ENCODE data around the gene GRM7.

GRM7 gene

DNA sequence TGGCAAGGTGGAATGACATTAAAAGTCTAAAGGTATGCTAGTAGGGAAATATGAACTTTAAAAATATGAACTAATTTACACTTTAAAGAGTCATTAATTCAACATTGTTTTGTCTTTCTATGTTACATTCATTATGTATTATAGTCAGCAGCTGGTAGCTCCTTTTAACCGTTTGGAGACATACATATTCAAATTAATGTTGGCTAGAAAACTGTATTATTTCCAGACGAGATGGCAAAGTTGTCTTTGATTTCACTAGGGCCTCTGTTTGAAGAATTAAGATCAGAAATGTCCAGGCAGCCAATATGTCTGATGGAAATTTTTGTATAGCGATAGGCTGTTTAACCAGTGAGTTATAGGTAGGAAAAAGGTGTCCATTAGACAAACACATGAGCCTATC, 817.6 kb downstream of the GRM7 start:
- no peak for DNase-seq

DNA sequence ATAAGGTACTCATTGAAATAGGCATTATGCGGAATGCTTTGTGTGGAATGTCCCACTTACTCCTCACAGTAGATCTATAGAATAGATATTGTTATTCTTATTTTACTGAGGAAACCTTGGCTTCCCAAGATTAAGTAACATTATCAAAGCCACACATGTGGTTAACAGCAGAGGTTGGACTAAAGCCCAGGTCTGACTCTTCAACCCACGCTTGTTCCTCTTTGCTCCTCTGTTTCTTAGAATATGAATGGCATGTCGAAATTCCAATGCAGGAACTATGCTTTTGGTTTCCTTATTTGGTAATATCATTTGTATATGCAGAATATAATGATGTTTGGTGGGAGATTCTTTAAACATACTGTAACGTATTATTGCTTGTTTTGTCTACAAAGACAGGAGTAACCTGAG, 821.9 kb downstream of the GRM7 start:
- DNase-seq = peak; percentile 94 to 96

DNA sequence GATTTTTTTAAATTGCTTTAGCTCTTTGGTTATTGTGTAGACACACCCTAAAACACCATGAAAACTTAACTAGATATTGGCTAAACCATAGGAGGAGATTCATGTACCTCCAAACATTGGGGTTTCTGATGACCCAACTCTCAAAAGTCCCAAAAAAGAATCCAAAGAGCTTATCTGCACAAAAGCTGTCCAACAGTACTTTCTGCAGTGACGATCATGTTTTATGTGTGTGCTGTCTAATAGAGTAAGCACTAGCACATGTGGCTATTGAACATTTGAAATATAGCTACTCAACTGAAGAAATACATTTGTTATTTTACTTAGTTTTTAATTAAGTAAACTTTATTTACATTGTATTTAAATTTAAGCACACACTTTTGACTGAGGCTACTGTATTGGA, 822.5 kb downstream of the GRM7 start:
- DNase-seq = no peak

DNA sequence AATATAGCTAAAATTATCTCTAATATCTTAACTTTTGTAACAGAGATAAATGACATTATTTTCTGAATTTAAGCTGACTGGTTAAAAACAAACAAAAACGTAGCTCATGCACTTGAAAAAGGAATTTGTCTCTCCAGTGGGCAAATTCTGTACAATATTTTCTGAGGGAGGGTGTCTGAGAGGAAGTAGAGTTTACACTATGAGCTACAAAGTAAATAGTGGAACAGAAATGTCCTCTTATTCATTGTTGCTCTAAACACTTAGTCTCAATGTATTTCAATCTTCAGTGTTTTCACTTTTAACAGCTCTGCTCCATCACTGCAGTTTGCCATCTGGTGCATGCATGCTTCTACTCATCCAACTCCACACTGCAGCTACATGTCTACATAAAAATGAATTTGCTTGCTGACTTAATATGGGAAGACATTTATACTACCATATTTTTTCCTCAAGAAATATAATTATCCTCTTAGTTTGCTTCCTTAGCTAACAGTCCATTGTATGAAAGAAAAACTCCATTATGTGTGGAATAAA, 823.3 kb downstream of the GRM7 start:
- DNase-seq = peak; percentile 9 to 14

DNA sequence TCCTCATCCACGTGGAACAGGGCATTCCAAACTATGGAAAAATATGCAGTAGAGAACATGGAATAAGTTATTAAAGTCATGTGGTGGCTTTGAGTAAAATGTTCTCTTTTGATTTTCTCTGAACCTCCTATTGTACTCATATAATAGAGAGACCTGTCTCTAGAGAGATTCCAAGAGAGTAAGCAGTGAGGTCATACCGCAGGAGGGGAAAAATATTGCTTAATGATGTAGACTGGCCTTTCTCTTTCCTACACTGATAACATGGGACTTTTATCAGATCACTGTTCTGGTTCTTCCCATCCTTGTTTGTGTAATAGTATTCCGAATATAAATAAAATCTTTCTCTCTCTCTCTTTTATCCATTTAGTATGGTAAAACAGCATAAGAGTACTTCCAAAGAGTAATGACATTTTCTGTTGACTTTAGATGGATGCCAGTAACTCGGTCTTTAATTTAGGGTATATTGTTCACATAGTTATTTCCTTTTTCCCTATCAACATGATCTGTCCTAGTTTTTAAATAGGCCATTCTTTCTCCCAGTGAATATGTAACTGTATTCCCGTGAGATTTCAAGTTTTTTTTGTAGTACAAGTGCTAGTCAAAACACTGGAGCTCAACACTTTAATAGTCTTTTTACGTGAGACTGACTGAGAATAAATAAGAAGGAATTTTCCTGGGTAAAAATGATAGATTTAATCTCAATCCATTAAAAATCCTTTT, 826.7 kb downstream of the GRM7 start:
- DNase-seq = no peak

DNA sequence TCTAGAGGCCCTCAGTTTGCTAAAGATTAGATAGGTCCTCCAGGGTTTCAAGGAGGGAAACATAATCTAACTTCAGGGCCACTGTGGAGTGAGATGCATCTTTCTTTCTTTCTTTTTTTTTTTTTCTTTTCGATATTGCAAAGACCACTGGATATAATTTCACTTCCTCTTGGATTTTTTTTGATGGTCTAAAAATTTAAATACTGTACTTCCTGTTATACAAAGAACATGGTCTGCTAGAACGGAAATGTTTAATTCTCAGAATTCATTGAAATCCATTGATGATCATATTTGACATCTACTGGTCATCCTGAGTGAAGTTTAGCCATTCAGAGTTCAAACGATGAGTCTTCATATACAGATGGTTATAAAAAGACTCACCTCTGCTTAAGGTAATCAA, 832.0 kb downstream of the GRM7 start:
- peak in 1 of 2 donors; percentile 33 for DNase-seq

DNA sequence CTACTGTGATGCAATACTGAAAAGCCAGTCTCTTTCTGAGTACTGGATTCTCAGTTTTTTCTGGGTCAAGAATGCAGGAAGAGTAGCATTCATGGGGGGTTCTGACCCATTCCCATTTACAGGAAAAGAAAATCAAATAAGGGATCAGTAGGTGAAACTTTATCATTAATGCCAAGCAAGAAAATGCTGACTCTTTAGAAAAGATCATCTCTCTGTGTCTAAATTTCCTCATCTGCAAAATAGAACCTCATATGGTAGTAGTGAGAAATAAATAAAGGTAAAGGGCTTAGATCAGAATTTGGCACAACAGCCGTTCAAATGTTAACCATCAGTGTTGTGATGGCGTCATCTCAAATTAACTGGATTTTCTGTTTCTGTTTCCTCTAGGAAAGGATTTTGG, 833.1 kb downstream of the GRM7 start:
- no peak for DNase-seq

DNA sequence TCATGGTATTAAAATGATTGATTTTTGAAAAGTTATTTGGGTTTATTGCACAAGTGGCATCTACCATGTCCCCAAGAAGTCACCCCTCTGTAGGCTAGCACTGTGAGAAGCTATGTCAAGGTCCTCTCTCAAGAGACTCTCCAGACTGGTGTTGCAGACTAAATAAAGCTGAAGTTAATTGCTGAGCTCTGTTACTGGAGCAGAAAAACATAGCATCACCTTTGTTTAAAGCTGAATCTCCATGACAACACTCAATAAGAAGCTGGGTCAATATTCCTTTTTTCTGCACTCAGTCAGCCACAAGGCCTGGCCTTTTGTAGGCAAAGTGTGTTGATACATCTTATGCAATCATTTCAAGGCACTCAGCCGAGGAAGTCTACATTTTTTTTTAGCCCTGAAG, 834.1 kb downstream of the GRM7 start:
- DNase-seq = peak in 1 of 2 donors; percentile 24

DNA sequence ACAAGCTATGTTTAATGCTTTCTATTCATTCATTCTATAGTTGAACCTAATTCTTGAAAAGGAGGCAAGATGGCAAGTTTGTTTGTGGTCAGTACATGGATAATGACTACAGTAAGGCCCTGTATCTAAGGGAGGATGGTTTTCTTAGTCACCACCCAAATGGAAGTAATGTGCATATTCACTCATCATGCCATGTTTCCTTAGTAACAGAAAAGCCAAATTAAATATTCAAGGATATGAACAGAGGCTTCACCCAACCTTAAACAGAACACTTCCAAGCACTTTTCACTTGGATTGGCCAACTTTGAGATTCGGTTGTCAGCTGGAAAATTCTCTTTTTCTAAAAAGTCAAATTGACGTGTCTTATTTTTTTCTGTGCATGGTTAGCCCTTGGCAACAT, 835.4 kb downstream of the GRM7 start:
- no peak for DNase-seq

DNA sequence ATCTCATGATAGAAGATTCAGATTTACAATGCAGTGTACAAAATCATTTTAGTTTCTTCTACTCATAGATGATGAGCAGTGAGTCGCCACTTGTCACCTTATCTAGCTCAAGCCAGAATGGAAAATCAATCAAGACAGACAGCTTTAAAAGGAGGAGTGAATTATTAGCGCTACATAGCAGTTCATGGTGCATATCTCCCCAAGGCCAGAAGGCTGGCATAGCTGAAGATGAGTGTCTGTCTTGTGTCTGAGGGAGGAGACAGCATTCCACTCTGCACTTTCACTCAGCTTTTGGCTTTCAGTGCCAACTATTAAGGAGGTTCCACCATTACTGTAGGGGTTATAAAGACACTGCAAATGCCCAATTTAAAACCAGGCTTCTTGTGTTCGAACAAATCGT, 836.6 kb downstream of the GRM7 start:
- DNase-seq = no peak

DNA sequence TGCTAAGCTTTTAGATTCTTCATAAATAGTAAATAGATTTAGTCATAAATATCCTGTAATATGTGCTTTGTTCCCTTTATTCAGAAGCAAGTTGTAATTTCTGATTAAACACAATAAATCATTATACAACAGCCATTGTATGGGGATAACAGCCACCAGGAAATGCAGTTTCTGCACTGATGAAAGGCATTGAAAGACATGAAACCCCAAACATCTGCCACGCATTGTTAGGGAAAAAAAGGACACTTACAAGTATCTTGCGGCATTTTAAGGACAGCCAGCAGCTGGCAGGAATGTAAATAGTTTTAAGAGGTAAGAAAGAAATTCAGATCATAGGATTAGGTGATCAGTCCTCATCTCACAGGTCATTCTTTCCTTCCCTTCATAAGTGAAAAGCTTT, 839.6 kb downstream of the GRM7 start:
- DNase-seq = no peak

DNA sequence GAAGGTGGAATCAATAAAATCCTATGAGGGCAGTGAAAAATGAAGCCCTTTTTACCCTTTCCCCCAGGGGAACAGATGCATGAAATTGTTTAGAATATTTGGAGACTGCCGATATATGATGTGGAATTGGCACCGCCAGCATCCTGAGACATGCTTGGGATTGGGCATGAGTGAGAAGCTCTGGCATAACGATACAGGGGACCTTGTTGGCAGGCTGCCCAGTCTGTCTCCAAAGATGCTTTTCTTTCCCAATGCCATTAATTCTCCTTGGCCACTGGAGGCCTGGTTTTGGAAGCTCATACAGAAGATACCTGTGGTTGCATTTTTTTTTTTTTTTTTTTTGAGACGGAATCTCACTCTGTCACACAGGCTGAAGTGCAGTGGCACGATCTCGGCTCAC, 840.1 kb downstream of the GRM7 start:
- no peak for DNase-seq

DNA sequence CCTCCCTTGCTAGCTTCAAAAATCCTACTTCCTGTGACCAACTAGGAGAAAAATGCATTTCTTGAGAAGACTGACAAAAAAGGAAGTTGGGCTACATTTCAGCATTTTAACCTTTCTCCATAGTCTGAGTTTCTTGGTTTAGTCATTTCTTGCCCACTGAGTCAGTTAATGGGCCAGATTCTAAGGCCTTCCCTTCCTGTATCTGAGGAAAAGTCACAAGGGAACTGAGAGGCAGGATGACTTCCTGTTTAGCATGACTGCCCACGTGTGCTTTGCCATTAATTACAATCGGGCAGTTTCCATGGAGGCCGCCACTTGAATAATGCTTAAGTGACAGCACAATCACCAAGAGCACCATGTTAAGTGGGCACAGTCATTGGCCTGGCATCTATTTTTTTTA, 846.3 kb downstream of the GRM7 start:
- peak; percentile 94 to 95 for DNase-seq

DNA sequence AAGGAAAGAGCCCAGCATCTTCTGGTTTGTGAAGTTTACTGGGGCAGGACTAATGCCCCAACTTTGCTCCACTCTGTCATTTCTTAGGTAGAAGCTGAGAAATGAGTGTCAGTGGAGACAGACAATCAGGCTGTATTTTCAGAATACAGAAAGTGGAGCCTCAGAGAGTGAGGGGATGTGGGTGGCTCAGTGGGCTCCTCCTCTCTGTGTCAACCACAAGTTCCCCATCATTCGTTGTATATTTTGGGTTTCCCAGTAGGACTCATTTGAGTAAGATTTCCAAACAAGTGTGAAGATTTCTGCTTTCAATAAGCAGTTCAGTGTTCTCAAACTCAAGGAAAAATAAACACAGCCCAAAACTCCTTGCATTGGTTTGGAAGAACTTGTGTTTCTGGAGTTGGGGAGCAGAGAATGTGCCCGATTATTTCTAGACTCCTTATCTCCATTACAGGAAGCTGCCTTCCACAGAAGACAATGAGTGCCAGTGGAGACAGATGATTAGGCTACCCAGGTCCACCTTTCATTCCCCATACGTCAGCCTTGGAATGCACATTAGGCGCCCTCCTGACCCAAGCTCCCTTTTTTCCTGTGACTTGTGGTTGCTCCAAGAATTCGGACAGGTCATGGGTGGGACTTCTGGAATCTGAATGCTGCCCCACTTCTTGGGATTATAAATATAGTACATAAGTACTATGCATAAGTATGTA, 848.6 kb downstream of the GRM7 start:
- peak; percentile 80 to 82 for DNase-seq

DNA sequence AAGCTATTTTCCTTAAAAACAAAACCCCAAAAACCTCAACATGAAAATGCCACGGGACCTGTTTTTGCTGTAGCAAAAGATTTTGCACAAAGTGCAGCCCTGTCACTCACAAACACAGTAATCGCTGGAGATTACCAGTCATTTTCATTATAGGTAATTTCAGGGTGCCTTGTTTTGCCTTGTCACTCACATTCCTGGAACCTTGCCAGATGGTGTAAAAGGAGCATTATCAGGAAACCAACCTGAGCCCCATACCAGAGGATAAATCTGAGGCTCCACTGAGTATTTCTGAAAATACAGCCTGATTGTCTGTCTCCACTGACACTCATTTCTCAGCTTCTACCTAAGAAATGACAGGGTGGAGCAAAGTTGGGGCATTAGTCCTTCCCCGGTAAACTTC, 849.4 kb downstream of the GRM7 start:
- no peak for DNase-seq

DNA sequence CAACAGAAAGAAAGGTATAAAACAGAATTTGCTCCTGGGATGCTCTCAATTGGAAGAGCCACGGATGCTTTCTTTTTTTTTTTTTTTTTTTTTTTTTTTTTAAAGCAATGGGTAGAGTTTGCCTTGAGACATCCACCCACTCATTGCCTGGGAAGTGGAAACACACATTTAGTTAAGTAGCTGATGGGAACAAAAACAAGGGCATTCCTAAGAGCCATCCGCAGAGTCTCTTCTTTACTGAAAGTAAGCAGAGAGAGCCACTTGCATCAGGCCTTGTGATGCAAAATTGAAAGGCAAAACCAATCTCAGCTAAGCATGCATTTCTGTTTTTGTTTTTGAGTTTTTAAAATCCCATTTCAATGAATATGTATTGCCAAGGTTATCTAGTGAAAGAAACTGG, 852.8 kb downstream of the GRM7 start:
- DNase-seq = no peak

DNA sequence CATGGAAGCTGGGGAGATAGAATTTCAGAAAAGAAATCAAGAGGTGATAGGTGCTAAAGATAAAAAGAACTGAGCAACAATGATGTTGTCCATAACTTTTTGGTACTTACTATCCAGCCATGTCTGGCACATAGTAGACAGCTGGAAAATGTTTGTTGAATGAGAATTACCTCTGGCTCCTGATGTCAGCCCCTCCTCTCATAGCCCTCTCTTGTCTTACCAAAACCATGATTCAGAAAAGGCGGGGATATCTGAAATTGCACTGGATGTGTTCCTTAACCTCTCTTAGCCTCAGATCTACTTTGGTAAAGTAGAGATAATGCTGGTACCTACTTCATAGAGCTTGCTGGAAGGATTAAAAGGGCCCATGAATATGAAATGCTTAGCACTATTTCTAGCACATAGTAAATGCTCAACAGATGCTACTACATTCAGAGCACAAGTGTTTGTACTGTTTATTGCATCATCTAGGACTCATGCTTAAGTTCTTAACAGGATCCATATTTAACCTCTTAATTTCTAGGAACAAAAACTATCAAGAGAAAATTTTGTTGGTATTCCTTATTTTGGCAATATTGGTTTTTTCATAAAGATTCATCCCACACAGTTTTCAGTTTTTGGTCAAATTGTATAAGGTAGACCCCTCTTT, 859.9 kb downstream of the GRM7 start:
- DNase-seq = no peak

DNA sequence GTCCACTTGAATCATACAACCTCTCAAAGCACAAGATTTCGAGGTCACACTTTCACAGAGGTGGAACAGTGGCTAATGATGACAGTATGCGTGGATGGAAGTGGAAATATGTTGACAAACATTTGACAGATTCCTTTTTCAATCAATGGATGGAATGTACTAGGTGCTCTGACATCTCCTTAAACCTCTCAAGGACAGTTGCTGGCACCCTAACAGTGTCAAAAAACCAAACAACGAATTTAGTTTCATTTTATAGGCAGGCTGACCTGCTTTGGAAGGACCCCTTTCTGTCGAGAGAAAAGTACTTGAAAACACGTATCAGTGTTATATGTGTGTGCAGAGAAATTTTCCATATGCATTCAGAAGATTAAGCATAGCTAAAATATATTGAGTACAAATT, 861.0 kb downstream of the GRM7 start:
- DNase-seq = no peak

DNA sequence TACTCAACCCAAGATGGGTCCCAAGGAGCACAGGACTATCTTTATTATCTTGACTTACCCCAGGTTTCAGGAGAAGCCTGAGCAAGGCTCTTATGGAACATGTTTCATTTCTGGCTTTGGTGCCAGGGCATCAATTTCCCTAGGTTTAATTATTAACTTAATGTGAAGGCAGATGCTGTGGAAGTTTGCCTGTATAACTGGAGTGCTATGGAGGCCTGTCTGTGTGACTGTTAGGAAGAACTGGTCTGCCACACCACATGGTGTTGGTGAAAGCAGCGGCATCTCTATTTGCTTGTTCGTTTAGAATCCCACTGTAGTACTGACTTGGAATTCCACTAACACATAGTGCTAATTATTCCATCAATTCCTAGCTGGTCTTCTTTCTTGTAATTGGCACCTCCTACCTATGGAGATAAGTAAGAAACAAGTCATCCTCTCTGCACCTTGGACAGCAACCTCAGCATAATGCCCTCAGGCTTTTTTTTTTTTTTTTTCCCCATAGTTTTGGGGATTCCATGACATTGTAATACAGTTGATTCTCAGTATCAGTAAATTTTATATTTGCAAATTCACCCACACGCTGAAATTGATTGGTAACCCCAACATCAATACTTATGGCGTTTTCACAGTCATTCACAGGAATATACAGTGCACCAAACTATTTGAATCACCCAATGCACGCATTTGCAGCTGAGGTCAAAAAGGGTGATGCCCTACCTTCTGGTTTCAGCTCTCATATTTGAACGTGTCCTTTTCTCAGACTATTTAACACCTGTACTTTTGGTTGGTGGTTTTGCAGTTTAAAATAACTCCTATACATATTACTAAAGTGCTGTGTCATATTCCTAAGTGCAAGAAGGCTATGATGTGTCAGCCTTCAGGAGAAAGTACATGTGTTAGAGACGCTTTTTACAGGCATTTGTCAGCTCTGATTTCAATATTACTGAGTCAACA, 867.9 kb downstream of the GRM7 start:
- no peak for DNase-seq

DNA sequence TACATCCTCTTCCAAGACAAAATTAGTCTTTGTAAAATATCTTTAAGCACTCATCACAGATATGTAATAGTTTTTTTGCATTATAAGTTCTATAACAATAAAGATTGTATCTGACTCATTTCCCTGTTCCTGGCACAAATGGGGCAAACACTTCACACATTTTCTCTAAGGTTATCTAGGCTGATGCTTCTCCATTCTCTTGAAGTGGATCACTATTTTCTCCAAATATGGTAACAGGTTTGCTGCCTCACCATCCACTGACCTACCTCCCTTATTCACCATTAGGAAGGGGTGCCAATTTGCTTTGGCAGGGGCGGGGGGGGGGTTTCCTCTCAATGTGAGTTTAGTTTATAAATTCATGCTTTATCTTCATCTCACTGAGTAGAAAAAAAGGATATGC, 873.0 kb downstream of the GRM7 start:
- no peak for DNase-seq

DNA sequence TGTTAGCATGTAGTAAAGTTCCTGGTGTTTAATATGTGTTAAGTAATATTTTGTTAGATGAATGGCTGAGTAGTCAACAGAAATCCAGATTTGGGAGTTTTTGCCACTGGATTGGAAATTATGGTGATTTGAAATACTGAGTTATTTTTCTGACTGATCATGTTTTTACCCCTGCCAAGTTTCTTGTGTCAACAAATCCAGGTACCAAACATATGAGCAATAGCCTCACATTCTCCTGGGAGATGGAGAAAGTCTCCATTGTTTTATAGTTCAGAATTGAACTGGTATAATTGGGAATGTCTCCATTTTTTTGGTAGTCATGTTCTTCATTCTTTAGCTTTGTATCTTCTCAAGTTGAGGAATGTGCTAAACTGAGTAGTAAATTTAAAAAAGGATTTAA, 873.5 kb downstream of the GRM7 start:
- DNase-seq = no peak

DNA sequence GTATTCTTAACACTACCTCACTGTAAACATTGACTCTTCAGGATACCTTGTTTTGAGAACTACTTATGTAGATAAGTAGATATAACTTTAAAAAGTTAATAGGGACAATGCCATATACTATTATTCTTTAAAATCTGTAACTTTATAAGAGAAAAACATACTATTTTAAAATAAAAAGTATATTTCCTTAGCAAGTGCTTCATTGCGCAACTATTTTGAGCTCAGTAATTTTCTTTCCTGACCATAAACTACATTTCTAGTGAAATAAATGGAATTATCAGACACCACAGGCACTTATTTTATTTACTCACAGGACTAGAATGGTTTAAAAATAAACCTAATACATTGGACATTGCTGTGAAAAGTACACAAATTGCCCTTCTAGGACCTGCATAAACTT, 876.3 kb downstream of the GRM7 start:
- no peak for DNase-seq

DNA sequence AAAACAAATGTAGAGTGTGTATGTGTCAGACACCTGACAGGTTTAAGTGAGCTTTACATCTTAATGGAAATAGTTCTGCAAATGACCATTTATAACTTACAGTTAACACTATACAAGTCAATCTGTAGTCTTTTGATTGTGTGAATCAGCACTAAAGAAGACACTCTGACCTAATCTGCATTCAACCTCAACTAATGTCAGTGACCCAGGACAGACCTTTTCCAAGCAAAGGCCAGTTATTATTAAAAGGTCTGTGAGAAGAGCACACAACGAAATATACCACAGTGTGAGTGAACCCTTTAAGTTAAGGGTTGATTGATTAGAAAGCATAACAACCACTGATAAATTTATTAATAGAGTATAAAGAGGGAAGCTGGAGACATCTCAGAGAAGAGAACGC, 878.8 kb downstream of the GRM7 start:
- DNase-seq = no peak

Measured in inflammatory macrophage (primary cell).